Sigmoid colon (tissue), 4 donors: ENCODE results near the gene TTC27.

Source experiments
- EP300 ChIP-seq, 4 donors: sonication (generic); formaldehyde crosslinking; IDR thresholded peaks; one replicate each; pipeline ENCODE4 v1.6.1; 2017; ENCODE audit warnings: antibody characterized with exemption in 4 of 4
- POLR2A ChIP-seq, 2 donors: fragments of 450-650 bp; IDR thresholded peaks; one replicate each; pipeline ENCODE4 v1.6.1; 2016; ENCODE audit warnings: antibody characterized with exemption in 2 of 2, mild to moderate bottlenecking in 2 of 2, moderate library complexity in 2 of 2
- POLR2AphosphoS5 ChIP-seq, 4 donors: sonication (generic); formaldehyde crosslinking; IDR thresholded peaks; one replicate each; pipeline ENCODE4 v1.6.1; 2017; ENCODE audit warnings: antibody characterized with exemption in 4 of 4
- TF ChIP-seq, protein P1 (sequence below), 4 experiments: fragments of 450-650 bp in 3 of 4; fragments of 200-600 bp in 1 of 4; IDR thresholded peaks; one replicate each; pipeline ENCODE4 v1.5.1; 2016 to 2019; ENCODE audit warnings: antibody characterized with exemption in 4 of 4, mild to moderate bottlenecking in 3 of 4, moderate library complexity in 2 of 4

DNA sequence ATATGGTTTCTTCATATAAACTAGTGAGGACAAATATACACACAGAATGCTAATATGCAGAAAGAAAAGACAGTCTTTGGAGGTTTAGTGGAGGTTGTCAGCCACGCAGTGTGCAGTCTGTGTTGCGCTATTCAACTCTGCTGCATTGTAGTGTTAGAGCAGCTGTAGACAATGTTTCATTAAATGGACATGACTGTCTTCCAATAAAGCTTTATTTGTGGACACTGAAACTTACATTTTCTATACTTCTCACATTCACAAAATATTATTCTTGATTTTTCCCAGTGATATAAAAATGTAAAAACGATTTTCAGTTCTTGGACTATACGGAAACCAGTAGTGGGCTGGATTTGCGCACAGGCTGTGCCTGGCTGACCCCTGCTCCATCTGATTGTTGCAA is 13.3 kb downstream of the TTC27 start:
- TF ChIP-seq POLR2A (IDR thresholded peaks at IDR 0.05): no peak
- TF ChIP-seq POLR2AphosphoS5 (IDR thresholded peaks at IDR 0.05): no peak
- TF ChIP-seq EP300 (IDR thresholded peaks at IDR 0.05): no peak
- TF ChIP-seq, protein P1, sequence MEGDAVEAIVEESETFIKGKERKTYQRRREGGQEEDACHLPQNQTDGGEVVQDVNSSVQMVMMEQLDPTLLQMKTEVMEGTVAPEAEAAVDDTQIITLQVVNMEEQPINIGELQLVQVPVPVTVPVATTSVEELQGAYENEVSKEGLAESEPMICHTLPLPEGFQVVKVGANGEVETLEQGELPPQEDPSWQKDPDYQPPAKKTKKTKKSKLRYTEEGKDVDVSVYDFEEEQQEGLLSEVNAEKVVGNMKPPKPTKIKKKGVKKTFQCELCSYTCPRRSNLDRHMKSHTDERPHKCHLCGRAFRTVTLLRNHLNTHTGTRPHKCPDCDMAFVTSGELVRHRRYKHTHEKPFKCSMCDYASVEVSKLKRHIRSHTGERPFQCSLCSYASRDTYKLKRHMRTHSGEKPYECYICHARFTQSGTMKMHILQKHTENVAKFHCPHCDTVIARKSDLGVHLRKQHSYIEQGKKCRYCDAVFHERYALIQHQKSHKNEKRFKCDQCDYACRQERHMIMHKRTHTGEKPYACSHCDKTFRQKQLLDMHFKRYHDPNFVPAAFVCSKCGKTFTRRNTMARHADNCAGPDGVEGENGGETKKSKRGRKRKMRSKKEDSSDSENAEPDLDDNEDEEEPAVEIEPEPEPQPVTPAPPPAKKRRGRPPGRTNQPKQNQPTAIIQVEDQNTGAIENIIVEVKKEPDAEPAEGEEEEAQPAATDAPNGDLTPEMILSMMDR (IDR thresholded peaks at IDR 0.05): no peak
